A673 (cell line): ENCODE data around the gene ZGRF1.

Experiments used
- CTCF ChIP-seq: fragments of 300-800, 200-600 bp; sonication (generic); conservative IDR thresholded peaks from 2 replicates; pipeline ENCODE4 v1.5.1; 2017; ENCODE audit warnings: low read depth, mild to moderate bottlenecking, antibody characterized with exemption, low read length, moderate library complexity, mixed read lengths
- EZH2 ChIP-seq: fragments of 200-600 bp; sonication (generic); IDR thresholded peaks from 2 replicates; pipeline ENCODE4 v1.6.1; 2017; ENCODE audit warnings: borderline replicate concordance, low read depth, mild to moderate bottlenecking, mixed read lengths, antibody characterized with exemption, low read length; ENCODE audit not compliant: poor library complexity, severe bottlenecking

GRCh38 chr4:112531146-112531545 lies 105.6 kb downstream of the ZGRF1 start:
- no peak for TF ChIP-seq EZH2
- TF ChIP-seq CTCF = no peak
